ENCODE measurements around the gene PTPRR. TPM values are rescaled to one million over a fixed set of nuclear protein-coding genes. Genes with fewer than 3 reads are reported as not detected.

Gene PTPRR
- polyA plus RNA-seq, 1 of the 3 experiments (the other 2 are of a cell fraction) = 1.4 TPM

DNA sequence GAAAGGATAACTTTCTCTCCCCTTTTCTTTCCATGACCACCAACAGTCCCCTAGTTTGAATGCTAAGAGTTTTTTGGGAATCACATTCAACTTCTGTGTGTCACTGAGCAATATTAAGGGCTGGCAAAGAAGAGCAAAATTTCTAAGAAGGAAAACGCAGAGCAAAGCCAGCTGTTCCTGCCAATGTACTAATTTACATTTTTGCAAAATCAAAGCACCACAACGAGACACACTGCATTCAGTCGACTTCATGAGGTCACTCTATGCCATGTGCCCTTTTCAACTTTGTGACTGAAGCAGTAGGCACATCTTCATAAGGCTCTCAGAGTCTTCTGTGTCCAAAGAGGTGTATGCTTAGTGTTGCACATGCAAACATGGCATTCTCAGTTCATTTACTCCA, 66.4 kb downstream of the PTPRR start:
- Histone ChIP-seq H3K79me2 (ENCODE audit: insufficient read depth) (no peaks in the 10 kb centered on the region), H3K4me3 (ENCODE audit: low read depth in 2 of 2, low read length in 1 of 2) (no peak overlapping the region), H3K4me1 (ENCODE audit: control insufficient read depth in 1 of 2, insufficient read depth in 2 of 2, low read depth in 1 of 2, low read length in 1 of 2) (peaks cover 0 to 5% of the 10 kb centered on the region in 2 experiments; a peak in 3 of 4 replicates), H3K4me2 (no peak overlapping the region), H3K9me3 (no peaks in the 10 kb centered on the region), H2AFZ (ENCODE audit: low read depth) (no peak overlapping the region), H3F3A (replicated peaks; ENCODE audit: insufficient read depth) (no peaks in the 10 kb centered on the region), H3K27me3 (ENCODE audit: insufficient read depth) (no peaks in the 10 kb centered on the region), H4K20me1 (ENCODE audit: insufficient read depth) (no peaks in the 10 kb centered on the region), H3K9me2 (no peaks in the 10 kb centered on the region), H3K27ac (ENCODE audit: low read depth in 2 of 2, low read length in 1 of 2) (no peak overlapping the region; a peak in 1 of 4 replicates), H3K36me3 (replicated peaks in 1 of 2; ENCODE audit: control insufficient read depth in 1 of 2, insufficient read depth in 2 of 2, low read length in 1 of 2) (no peaks in the 10 kb centered on the region), H3K9ac (no peak overlapping the region)
- no peak for DNase-seq
- ChIA-PET CTCF (interaction anchor here (1.4 to 1.5 kb wide), 2 partner anchors 8 to 121 kb away, joined by 3 read pairs; no protein-coding TSS in a partner anchor), POLR2A (no interaction called here)
- TF ChIP-seq FOXM1 (IDR thresholded peaks at IDR 0.05; ENCODE audit: low read depth) (no peak), RCOR1 (IDR thresholded peaks at IDR 0.05; ENCODE audit: low read length) (no peak), RXRA (IDR thresholded peaks at IDR 0.05; ENCODE audit: borderline replicate concordance, low read depth) (no peak)
- TF ChIP-seq, protein P1, sequence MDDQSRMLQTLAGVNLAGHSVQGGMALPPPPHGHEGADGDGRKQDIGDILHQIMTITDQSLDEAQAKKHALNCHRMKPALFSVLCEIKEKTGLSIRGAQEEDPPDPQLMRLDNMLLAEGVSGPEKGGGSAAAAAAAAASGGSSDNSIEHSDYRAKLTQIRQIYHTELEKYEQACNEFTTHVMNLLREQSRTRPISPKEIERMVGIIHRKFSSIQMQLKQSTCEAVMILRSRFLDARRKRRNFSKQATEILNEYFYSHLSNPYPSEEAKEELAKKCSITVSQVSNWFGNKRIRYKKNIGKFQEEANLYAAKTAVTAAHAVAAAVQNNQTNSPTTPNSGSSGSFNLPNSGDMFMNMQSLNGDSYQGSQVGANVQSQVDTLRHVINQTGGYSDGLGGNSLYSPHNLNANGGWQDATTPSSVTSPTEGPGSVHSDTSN (IDR thresholded peaks at IDR 0.05) = no peak
- TF ChIP-seq, protein P2, sequence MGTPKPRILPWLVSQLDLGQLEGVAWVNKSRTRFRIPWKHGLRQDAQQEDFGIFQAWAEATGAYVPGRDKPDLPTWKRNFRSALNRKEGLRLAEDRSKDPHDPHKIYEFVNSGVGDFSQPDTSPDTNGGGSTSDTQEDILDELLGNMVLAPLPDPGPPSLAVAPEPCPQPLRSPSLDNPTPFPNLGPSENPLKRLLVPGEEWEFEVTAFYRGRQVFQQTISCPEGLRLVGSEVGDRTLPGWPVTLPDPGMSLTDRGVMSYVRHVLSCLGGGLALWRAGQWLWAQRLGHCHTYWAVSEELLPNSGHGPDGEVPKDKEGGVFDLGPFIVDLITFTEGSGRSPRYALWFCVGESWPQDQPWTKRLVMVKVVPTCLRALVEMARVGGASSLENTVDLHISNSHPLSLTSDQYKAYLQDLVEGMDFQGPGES (IDR thresholded peaks at IDR 0.05; ENCODE audit: low read depth, low read length) = no peak
- TF ChIP-seq, protein P3, sequence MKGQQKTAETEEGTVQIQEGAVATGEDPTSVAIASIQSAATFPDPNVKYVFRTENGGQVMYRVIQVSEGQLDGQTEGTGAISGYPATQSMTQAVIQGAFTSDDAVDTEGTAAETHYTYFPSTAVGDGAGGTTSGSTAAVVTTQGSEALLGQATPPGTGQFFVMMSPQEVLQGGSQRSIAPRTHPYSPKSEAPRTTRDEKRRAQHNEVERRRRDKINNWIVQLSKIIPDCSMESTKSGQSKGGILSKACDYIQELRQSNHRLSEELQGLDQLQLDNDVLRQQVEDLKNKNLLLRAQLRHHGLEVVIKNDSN (IDR thresholded peaks at IDR 0.05; ENCODE audit: borderline replicate concordance, low read depth) = no peak
- TF ChIP-seq, protein P4, sequence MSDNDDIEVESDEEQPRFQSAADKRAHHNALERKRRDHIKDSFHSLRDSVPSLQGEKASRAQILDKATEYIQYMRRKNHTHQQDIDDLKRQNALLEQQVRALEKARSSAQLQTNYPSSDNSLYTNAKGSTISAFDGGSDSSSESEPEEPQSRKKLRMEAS (IDR thresholded peaks at IDR 0.05; ENCODE audit: low read depth) = no peak
- TF ChIP-seq, protein P5, sequence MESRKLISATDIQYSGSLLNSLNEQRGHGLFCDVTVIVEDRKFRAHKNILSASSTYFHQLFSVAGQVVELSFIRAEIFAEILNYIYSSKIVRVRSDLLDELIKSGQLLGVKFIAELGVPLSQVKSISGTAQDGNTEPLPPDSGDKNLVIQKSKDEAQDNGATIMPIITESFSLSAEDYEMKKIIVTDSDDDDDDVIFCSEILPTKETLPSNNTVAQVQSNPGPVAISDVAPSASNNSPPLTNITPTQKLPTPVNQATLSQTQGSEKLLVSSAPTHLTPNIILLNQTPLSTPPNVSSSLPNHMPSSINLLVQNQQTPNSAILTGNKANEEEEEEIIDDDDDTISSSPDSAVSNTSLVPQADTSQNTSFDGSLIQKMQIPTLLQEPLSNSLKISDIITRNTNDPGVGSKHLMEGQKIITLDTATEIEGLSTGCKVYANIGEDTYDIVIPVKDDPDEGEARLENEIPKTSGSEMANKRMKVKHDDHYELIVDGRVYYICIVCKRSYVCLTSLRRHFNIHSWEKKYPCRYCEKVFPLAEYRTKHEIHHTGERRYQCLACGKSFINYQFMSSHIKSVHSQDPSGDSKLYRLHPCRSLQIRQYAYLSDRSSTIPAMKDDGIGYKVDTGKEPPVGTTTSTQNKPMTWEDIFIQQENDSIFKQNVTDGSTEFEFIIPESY (IDR thresholded peaks at IDR 0.05; ENCODE audit: borderline replicate concordance, low read depth) = no peak
- WGBS (ENCODE audit: low lambda C conversion rate) = 26% methylated on average over 3 of the region's 3 CpGs

DNA sequence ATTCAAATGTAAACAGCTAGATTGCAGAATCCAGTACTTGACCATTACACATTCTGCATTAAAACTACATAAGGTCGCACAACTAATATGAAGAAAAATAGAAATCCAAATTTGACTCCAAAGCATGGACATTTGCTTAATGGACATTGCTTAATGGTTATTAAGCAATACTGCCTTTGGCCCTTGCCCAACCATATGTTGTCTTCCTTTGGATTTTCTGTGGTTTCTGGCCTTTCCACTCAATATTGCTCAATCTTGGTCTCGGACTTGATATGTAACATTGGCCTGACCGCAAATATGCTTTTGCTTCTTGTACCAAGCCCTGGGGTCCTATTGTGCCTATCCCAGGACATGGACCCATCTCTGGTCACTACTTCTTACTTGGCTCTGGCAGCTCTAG, 67.2 kb downstream of the PTPRR start:
- H3K79me2 ChIP-seq (ENCODE audit: insufficient read depth) = no peaks in the 10 kb centered on the region
- H3K27me3 ChIP-seq (ENCODE audit: insufficient read depth) = no peaks in the 10 kb centered on the region
- POLR2A ChIA-PET = no interaction called here
- H3K4me1 ChIP-seq (ENCODE audit: control insufficient read depth in 1 of 2, insufficient read depth in 2 of 2, low read depth in 1 of 2, low read length in 1 of 2) = peaks cover 0 to 5% of the 10 kb centered on the region in 2 experiments; a peak in 3 of 4 replicates
- no peaks in the 10 kb centered on the region for H3K36me3 ChIP-seq (replicated peaks in 1 of 2; ENCODE audit: control insufficient read depth in 1 of 2, insufficient read depth in 2 of 2, low read length in 1 of 2)
- no peaks in the 10 kb centered on the region for H3F3A ChIP-seq (replicated peaks; ENCODE audit: insufficient read depth)
- no peaks in the 10 kb centered on the region for H4K20me1 ChIP-seq (ENCODE audit: insufficient read depth)
- no peak for TF ChIP-seq GABPA (IDR thresholded peaks at IDR 0.05; ENCODE audit: low read depth)
- TF ChIP-seq, protein P2 (IDR thresholded peaks at IDR 0.05; ENCODE audit: low read depth, low read length) = no peak
- TF ChIP-seq RCOR1 (IDR thresholded peaks at IDR 0.05; ENCODE audit: low read length) = no peak
- TF ChIP-seq, protein P1 (IDR thresholded peaks at IDR 0.05) = no peak
- no peak for TF ChIP-seq FOSL2 (IDR thresholded peaks at IDR 0.05; ENCODE audit: borderline replicate concordance, low read depth)
- no peak for TF ChIP-seq RAD21 (IDR thresholded peaks at IDR 0.05; ENCODE audit: low read length)
- TF ChIP-seq, protein P4 (IDR thresholded peaks at IDR 0.05; ENCODE audit: low read depth) = no peak
- TF ChIP-seq RXRA (IDR thresholded peaks at IDR 0.05; ENCODE audit: borderline replicate concordance, low read depth) = no peak
- TF ChIP-seq YY1 (IDR thresholded peaks at IDR 0.05; ENCODE audit: low read depth) = no peak
- TF ChIP-seq MXI1 (IDR thresholded peaks at IDR 0.05; ENCODE audit: low read depth, low read length) = no peak
- TF ChIP-seq MEF2A (IDR thresholded peaks at IDR 0.05; ENCODE audit: borderline replicate concordance, low read depth) = no peak
- no peak for TF ChIP-seq TEAD4 (IDR thresholded peaks at IDR 0.05; ENCODE audit: borderline replicate concordance, insufficient read depth)
- TF ChIP-seq TCF12 (IDR thresholded peaks at IDR 0.05) = no peak
- TF ChIP-seq TAF1 (IDR thresholded peaks at IDR 0.05; ENCODE audit: borderline replicate concordance, low read depth, low read length) = no peak
- H3K9ac ChIP-seq = no peak overlapping the region
- H3K4me2 ChIP-seq = no peak overlapping the region
- no peaks in the 10 kb centered on the region for H3K9me2 ChIP-seq
- DNase-seq = no peak
- CTCF ChIA-PET = interaction anchor here (1.4 to 1.6 kb wide), 2 partner anchors 120 to 158 kb away, joined by 3 to 4 read pairs; no protein-coding TSS in a partner anchor
- no peaks in the 10 kb centered on the region for H3K9me3 ChIP-seq
- H3K4me3 ChIP-seq (ENCODE audit: low read depth in 2 of 2, low read length in 1 of 2) = no peak overlapping the region
- no peak overlapping the region; a peak in 1 of 4 replicates for H3K27ac ChIP-seq (ENCODE audit: low read depth in 2 of 2, low read length in 1 of 2)
- H2AFZ ChIP-seq (ENCODE audit: low read depth) = no peak overlapping the region
- WGBS (ENCODE audit: low lambda C conversion rate) = 52% methylated on average over 3 of the region's 3 CpGs
